Measurements from ENCODE around the gene HTR1D.

DNA sequence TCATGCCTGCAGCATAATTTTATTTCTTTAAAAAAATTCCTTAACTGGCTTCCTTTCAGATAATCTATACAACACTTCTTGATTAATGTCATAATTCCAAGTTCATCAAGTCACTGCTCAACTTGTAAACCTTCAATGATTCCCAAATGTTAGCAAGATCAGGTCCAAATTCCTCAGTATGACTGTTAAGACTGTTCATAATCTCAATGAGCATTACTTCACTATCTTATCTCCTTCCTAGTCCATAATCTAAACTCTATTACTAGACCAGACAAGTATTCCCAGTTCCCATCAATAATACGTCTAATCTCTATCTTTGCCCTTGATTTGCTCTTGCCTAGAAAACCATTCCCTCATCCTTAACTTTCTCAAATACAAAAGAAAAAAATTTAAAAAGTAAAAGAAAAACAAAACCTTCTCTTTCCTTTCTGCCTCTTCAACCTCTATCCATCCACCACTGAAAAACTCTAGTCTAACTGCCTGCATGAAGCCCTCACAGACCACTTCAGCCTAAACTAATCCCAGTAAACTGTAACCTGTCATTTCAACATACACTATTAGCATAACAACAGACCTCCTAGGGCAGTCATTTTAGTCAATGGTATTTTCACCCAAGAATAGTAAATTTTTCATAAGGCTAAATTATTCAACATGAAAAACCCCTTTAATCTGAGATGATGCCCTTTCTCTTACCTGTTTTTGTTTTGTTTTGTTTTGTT is 64.2 kb downstream of the HTR1D start:
- TF ChIP-seq EZH2 (IDR thresholded peaks at IDR 0.05; ENCODE audit: borderline replicate concordance, low read length) (no peak), CTCF (conservative IDR thresholded peaks at IDR 0.05 in 1 of 2, IDR thresholded peaks at IDR 0.05 in 1 of 2; ENCODE audit: extremely low read depth in 1 of 2, insufficient read depth in 1 of 2, low read depth in 1 of 2, low read length in 2 of 2) (no peak)
